ENCODE results near the gene RAB29.

DNA sequence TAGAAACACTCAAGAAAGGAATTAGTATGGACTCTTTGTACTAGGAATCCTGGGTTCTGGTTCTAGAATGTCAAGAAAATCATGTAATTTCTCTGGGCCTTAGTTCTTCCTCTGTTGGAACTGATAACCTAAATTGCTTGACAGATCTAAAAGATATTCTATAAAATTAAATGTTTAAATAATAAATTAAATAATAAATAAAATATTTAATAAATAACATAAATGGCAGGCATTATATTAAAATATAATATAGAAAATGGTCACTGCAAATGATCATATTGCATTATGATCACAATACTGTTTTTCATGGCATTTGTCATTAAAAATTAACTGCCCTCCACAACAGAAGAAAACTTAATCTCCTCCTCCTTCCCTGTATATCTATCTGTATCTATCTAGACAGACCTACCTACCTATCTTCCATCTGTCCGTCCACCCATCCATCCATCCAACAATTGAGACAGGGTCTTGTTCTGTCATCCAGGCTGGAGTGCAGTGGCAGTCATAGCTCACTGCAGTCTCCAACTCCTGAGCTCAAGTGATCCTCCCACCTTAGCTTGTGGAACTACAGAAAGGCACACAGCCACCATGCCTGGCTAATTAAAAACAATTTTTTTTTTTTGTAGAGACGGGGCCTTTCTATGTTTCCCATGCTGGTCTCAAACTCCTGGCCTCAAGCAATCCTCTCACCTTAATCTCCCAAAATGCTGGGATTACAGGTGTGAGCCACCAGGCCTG lies 41.7 kb downstream of the RAB29 start:
- no peak for TF ChIP-seq CTCF (conservative IDR thresholded peaks at IDR 0.05 in 1 of 2, IDR thresholded peaks at IDR 0.05 in 1 of 2; ENCODE audit: low read depth in 1 of 2, low read length in 2 of 2)
- no peak for TF ChIP-seq EZH2 (IDR thresholded peaks at IDR 0.05; ENCODE audit: low read length, missing control alignments)
